Fibroblast of peridontal ligament (primary cell): ENCODE results near the gene CENPB.
"Not testable (repeated sequence)": the region's sequence is repeated elsewhere in the genome, so short reads cannot be mapped to it uniquely, and the experiment has no call there.

Source experiments
- DNase-seq: peaks from one replicate; pipeline ENCODE4 v3.0.0-alpha.2; 2010; ENCODE audit errors: extremely low read depth

The CENPB gene

GRCh38 chr20:3811467-3812258, 25.1 kb upstream of the CENPB start:
- DNase-seq, result peak; percentile 99

DNA sequence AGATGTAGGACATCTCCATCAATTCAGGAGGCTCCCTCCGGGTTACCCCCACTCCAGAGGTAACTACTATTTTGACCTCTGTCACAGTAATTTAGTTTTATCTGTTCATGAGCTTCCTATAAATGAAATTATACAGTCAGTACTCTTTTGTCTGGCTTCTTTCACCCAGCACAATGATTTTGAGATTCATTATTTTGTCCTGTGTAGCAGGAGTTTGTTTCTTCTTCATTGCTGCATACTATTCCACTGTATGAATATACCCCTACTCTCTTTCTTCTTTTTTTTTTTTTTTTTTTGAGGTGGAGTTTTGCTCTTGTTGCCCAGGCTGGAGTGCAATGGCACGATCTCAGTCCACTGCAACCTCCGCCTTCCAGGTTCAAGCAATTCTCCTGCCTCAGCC, 22.0 kb upstream of the CENPB start:
- no peak for DNase-seq

GRCh38 chr20:3804781-3805180, 18.2 kb upstream of the CENPB start:
- no peak for DNase-seq

DNA sequence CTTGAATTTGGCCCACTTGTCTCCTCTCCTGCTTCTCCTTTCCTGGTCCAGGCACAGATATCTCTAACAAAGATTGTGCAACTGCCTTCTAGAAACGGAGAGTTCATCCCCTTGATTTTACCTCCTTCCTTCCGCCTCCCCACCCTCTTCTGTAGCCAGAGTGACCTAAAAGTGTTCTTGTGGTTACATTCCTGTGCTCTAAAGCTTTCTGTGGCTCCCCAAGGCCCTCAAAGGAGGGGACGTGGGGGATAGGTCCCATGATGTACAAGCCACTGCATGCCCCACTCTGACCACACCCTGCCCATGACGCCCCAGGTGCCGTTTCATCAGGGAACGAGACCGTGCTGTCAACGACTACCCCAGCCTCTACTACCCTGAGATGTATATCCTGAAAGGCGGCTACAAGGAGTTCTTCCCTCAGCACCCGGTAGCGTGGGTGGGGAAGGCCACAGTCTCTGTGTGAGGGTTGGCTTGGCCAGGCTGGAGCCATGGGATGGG, 17.8 kb upstream of the CENPB start:
- no peak for DNase-seq

- no peak for DNase-seq
Measured at GRCh38 chr20:3803854-3804253, 17.3 kb upstream of the CENPB start.

DNA sequence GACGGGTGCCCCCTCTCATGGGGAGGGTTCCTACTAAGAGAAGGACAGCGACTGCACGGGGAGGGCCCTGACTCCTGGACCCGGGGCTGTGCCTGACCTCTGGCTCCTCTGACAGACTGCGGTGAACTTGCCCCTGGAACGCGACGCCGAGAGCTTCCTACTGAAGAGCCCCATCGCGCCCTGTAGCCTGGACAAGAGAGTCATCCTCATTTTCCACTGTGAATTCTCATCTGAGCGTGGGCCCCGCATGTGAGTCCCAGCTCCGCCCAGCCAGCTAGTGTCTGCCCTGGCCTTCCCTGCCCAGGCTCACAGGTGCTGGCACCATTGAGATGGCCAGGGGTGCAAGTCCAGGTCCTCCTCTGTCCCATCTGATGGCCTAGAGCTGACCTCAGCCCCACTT, 16.7 kb upstream of the CENPB start:
- DNase-seq, result no peak

DNA sequence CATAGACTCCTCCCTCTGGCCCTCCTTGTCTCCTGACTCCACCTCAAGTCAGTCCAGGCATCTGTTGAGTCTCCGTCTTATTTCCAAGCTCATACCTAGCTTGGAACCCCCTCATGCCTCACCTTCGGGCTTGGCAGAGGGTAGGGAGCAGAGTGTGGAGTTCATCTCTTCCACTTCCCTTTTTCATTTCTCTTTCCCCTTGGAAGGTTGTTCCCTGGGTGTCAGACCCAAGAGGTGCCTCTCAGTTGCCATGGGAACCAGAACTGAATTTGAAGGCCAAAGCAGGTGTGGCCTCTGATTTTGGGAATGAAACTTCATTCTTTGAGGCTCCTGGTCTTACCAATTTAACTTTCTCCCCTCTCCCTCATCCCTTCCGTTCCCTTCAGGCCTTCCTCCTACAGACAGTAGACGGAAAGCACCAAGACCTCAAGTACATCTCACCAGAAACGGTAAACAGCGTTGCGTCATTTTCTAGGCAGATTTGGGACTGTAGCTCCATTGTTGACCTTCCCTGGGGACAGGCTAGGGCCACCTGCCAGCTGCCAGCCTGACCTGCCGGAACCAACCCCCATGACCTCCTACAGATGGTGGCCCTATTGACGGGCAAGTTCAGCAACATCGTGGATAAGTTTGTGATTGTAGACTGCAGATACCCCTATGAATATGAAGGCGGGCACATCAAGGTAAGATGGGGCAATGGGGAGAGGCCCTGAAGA, 16.1 kb upstream of the CENPB start:
- DNase-seq, result no peak

DNA sequence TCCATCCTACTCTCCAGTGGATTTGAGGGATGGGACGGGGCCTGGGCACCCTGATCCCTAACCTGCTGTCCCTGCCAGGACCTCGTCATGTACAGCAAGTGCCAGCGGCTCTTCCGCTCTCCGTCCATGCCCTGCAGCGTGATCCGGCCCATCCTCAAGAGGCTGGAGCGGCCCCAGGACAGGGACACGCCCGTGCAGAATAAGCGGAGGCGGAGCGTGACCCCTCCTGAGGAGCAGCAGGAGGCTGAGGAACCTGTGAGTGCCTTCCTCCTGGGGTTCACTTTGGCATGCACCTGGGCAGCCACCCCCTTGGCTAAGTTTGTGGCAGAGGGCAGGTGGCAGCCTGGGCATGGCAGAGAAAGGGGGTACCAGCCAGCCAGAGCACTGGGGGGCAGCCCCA, 15.3 kb upstream of the CENPB start:
- no peak for DNase-seq

DNA sequence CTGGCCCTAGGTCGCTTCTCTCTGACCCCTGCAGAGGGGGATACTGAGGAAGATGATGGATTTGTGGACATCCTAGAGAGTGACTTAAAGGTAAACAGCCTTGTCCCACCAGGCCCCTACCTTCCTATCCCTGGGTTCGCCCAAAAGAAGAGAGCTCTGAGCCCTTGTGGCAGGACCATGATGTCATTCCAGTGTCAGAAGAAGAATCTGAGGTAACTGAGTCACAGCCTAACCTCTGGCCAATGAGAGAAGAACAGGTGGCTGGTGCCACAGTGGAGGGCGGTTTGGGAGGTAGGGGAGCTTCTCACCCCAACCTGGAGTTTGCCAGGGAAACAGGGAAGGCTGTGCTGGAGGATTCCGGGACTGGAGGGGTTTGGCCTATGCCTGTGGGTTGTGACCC, 14.8 kb upstream of the CENPB start:
- no peak for DNase-seq

DNA sequence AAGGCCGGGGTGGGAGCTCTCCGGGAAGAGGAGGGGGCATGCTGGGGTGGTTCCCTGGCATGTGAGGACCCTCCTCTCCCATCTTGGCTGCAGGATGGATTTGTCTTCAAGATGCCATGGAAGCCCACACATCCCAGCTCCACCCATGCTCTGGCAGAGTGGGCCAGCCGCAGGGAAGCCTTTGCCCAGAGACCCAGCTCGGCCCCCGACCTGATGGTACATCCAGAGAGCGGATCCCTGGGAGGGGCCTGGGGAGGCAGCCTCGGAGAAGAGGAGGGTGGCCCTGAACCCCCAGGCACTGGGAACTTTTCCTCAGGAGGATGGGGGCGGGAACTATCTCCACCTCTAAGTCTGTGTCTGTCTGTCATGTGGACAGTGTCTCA, 14.3 kb upstream of the CENPB start:
- no peak for DNase-seq

DNA sequence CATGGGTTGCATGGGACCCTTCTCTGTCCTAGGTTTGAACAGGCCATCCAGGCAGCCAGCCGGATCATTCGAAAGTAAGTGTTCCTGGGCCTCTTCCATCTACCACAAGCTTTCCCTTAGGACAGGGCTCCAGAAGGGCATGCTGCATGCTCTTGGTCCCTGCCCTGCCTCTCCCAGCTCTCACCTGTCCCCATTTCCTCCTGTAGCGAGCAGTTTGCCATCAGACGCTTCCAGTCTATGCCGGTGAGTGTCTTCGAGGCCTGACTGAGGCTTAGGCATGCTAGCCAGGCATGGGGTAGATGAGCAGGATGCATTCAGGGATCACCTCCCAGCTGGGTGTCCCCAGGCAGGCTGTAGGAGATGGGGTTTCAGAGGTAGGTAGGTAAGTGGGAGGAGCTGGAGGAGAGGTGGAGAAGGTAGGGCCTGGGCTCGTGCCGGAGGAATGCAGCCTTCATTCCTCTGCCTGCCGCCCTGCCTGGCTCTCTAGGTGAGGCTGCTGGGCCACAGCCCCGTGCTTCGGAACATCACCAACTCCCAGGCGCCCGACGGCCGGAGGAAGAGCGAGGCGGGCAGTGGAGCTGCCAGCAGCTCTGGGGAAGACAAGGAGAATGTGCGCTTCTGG, 13.8 kb upstream of the CENPB start:
- DNase-seq, result no peak

GRCh38 chr20:3798908-3799248, 12.3 kb upstream of the CENPB start:
- DNase-seq, result no peak

- DNase-seq, result no peak
Measured at GRCh38 chr20:3798373-3798768, 11.8 kb upstream of the CENPB start.

DNA sequence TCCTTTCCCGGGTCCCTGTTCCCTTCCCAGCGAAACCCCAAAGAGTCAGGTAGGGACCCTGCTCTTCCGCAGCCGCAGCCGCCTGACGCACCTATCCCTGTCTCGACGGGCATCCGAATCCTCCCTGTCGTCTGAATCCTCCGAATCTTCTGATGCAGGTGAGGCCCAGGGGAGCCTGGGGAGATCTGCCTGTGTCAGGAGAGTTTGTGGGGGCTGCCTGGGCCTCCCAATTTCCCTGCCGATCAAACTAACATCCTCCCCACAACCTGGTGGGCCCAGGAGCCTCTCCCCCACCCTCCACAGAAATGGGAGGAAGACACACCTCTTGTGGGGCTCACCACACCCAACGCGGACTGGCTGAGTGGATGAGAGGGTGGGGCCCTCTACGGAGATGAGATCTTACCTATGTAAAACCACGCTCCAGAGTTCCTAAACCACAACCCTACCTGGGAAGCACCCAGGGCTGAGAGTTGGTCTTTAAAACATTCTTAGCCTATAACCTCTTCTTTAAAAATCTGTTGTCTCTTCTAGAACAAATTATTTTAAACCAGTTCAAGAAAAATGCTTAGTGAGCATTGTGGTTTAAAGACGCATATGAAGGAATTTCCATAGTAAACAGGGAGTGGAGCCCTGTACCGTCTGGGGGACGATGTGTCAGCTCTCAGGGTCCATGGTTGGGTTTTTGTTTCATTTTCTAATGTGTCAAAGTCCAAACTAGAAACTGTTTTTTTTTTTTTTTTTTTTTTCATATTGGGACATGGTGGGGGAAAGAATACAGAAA, 11.2 kb upstream of the CENPB start:
- peak; percentile 46 for DNase-seq

DNA sequence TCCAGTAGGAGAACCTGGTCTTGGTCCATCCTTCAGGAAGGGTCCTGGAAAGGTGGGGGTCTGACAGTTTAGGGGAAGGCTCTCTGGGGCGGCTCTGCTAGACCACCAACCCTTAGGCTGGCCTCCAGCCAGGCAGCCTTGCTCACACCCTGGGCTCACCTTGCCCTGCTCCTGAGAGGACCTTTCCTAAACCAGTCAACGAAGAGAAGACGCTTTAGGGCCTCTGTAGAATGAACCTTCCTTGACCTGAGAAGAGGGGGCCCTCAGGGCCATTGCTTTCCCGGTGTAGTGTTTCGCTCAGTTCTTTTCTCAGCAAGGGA, 10.6 kb upstream of the CENPB start:
- no peak for DNase-seq

DNA sequence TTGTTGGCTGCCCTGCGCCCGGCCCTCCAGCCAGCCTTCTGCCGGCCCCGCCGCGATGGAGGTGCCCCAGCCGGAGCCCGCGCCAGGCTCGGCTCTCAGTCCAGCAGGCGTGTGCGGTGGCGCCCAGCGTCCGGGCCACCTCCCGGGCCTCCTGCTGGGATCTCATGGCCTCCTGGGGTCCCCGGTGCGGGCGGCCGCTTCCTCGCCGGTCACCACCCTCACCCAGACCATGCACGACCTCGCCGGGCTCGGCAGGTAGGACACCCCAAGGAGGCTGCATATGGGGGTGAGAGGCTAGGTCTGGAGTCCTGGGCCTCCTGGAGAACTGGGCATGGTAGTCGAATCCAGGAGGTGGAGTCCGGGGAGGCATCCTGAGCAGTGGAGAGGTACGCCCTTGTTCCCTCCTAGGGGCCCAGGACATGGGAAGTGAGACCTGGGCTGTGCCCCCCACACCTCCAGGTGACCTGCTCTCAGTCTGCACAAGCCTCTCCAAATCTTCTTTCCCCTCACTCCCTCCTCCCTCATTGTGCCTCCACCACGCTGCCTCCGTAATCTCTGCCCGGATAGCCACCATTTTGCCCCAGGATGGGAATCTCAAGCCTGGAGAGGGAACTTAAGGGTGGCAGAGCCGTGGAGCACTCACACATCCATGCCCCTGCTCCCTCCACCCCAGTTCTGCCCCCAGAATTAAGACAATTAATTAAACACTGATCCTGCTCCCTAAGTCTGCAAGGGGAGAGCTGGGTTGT, 10.1 kb upstream of the CENPB start:
- no peak for DNase-seq

- DNase-seq, result peak; percentile 92
Measured at GRCh38 chr20:3795511-3796468, 9.2 kb upstream of the CENPB start, which contains the start of gene CDC25B. Gene CDC25B, plus strand, starts transcription at chr20:3796310. Its CDS starts 222 bp downstream, at chr20:3796532.

GRCh38 chr20:3794701-3795420, 8.3 kb upstream of the CENPB start:
- no peak for DNase-seq

DNA sequence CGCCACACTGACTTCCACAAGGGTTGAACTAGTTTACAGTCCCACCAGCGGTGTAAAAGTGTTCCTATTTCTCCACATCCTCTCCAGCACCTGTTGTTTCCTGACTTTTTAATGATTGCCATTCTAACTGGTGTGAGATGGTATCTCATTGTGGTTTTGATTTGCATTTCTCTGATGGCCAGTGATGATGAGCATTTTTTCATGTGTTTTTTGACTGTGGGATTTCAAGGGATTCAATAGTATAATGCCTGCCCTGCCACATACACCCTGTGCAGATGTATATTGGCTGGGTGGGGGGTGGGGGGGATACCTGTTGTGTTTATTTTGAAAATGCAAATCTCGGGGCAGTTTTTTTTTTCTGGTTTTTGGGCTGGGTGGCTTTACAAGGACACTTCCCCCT, 7.6 kb upstream of the CENPB start:
- not testable (repeated sequence) for DNase-seq

DNA sequence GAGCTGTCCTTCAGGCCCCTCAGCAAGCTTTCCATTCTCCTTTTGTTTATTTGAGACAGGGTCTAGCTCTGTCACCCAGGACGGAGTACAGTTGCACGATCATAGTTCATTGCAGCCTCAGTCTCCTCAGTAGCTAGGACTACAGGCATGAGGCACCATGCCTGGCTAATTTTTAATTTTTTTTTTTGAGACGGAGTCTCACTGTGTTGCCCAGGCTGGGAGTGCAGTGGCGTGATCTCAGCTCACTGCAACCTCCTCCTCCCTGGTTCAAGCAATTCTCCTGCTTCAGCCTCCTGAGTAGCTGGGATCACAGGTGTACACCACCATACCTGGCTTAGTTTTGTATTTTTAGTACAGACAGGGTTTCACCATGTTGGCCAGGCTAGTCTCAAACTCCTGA, 2.7 kb upstream of the CENPB start:
- not testable (repeated sequence) for DNase-seq
